Measurements from ENCODE around the gene SLC35F3.

The SLC35F3 gene

GRCh38 chr1:234373959-234374254 lies 469.4 kb downstream of the SLC35F3 start:
- no peak for TF ChIP-seq SPI1 (IDR thresholded peaks at IDR 0.05; ENCODE audit: low read depth, low read length)
- no peak for FAIRE-seq
- no peak for DNase-seq (ENCODE audit: insufficient read length, low spot score)

All from GM12891 (cell line).